ENCODE measurements around the gene PRKG1.

GRCh38 chr10:52276163-52276562, 1201.9 kb downstream of the PRKG1 start:
- TF ChIP-seq CTCF (optimal IDR thresholded peaks at IDR 0.05 in 1 of 3, IDR thresholded peaks at IDR 0.05 in 1 of 3, conservative IDR thresholded peaks at IDR 0.05 in 1 of 3; ENCODE audit: extremely low read depth in 1 of 3, insufficient read depth in 2 of 3, low read length in 3 of 3), result no peak
- TF ChIP-seq EZH2 (IDR thresholded peaks at IDR 0.05; ENCODE audit: low read length), result no peak

Data from keratinocyte (primary cell).